GM12891 (cell line): ENCODE measurements around the gene EIF5A2.

ENCODE experiments used
- POLR2A ChIP-seq: IDR thresholded peaks from 2 replicates; pipeline ENCODE4 v1.6.1; 2011; ENCODE audit warnings: low read depth, low read length, control low read depth
- POLR2AphosphoS5 ChIP-seq: IDR thresholded peaks from 2 replicates; pipeline ENCODE4 v1.6.1; 2011; ENCODE audit warnings: low read depth, low read length, control low read depth

- TF ChIP-seq POLR2A (no peak), POLR2AphosphoS5 (no peak)
Measured at GRCh38 chr3:170852324-170852723, 56.1 kb downstream of the EIF5A2 start.
